GM21529 (cell line): ENCODE results near the gene ZNF217.
"Not testable (repeated sequence)": the region's sequence is repeated elsewhere in the genome, so short reads cannot be mapped to it uniquely, and the experiment has no call there.

Experiments
- ATAC-seq: cut with Tn5 transposase; IDR thresholded peaks from one replicate; pipeline ENCODE4 v1.9.1; 2021; ENCODE audit not compliant: unreplicated experiment

Gene ZNF217

DNA sequence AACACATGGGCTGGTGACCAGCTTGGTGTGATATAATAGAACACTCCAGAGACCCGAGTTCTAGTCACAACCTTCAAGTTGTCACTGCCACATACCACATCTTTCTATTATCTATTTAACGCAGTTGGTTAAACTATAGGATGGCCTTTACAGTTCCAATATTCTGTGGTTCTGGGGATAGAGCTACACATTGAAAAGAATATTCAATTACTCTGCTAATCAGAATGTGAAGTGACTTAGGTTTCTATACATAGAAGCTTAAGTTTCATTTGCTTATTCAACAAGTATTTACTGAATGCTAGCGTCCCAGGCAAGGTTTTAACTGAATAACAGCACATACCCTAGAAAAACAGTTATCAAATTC, 9.1 kb downstream of the ZNF217 start:
- ATAC-seq: not testable (repeated sequence)

DNA sequence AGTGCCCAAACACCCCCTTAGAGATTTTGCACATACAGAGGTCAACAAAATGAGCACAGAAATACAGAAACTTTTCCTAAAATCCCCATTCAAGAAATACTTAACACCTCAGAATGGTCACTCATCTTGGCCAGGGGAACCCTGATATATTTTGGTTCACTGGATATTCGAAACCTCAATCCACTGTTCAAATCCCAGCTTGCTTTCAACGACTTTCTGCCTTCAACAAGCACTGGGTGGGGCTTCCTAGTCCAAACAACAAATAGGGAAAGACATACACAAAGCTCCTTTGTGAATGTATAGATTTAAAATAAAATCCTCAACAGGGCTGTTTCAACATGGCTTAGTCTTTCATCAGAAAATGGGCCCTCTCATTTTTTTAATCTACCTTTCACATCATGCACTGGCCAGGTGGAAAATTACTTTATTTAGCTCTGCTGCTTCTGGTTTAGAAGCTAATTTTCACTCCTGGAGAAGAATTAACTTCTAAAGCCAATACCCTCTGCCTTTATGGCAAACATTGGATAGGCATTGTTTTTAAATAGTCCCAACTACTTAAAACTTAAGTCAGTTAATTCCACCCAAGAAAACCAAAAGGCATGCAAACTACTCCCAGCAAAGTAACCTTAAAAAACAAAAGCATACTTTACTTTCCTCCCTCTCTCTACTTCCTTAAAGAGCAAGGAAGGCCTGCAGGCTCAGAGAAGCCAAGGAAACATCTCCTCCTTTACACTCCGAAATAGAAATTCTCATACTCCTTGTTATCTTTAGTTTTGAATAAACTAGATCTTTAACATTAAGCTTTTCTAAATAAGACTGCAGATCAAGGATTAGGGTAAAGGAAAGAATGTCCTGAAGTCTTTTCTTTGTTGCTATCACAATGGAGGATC, 9.7 kb downstream of the ZNF217 start:
- not testable (repeated sequence) for ATAC-seq

DNA sequence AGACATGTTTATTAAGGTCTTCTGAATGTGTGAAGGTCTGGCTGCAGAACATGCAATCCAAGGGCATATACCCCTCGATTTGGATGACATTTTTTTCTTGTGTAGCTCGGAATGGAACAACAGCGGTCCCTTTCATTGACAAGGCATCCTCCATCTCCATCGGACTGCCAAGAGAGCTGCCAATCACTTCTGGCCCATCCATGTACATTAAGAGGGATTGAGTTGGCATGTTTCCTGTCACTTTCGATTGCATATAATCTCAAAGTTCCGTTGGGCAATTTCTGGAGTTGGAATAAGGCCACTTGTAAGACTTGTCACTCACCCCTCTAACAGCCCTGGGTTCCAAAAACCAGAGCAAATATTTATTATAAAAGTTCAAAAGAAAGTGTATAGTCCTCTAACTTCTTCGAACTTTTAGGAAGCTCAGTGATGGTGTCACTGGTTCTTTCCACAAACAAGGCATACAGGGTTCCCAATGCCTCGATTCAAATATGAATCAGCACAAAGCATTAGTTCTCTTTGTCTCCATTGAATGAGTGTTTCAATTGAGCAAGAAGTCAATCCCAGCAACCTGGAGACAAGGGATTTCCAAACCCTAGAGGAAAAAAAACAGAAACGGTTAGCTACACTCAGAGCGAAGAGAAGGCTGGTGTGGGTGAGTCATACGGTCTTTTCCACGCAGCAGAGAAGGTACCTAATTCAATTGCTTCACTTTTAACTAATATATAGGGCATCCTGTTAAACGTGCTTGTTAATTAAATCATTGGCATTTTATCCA, 10.9 kb downstream of the ZNF217 start:
- ATAC-seq: no peak

DNA sequence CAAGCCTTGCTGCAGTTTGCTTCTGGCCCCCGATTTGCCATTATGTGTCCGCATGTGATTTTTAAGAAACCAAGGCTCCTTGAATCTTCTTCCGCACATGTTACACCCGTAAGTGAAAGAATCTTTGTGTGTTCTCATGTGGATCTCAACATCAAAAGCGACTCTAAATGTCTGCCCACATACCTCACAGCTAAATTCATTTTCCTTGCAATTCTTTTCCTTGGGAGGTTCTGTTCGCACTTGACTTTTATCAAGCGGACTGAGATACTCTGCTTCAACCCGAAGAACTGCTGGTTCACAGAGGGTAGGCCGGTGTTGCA, 11.4 kb downstream of the ZNF217 start:
- no peak for ATAC-seq

DNA sequence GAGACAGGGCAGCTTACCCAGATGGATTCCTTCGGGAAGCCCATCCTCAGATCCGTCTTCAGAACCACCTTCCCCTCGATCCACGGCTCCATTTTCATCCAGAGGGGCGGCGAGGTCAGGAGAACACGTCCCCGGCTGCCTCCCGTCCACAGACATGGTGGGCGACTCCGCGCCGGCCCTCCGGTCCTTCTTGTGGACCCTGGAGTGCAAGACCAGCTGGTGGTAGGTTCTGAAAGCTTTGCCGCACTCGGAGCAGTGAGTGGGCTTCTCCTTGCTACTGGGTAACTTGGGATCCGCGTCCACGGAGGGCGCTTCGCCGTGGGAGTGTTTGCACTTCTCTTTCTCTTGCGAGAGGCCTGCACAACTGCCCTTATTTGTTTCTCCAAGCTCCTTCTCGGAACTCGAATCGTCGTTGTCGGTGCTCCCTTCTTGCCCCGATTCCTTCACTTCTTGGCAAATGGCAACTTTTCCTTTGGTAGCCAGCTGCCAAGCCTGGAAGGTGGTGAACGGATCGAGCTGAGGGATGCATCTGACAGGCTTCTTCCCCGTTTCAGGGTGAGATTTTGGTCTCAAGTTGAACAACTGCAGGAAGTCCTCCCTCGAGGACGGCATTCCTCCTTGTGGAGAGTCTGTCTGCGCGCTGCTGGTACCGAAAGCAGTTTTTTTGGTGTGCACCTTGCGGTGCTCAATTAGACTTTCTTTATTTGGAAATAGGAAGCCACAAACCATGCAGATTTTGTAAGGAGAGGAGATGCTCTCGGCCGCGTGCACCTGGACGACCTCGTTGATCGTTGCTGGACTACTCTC, 12.0 kb downstream of the ZNF217 start:
- no peak for ATAC-seq

DNA sequence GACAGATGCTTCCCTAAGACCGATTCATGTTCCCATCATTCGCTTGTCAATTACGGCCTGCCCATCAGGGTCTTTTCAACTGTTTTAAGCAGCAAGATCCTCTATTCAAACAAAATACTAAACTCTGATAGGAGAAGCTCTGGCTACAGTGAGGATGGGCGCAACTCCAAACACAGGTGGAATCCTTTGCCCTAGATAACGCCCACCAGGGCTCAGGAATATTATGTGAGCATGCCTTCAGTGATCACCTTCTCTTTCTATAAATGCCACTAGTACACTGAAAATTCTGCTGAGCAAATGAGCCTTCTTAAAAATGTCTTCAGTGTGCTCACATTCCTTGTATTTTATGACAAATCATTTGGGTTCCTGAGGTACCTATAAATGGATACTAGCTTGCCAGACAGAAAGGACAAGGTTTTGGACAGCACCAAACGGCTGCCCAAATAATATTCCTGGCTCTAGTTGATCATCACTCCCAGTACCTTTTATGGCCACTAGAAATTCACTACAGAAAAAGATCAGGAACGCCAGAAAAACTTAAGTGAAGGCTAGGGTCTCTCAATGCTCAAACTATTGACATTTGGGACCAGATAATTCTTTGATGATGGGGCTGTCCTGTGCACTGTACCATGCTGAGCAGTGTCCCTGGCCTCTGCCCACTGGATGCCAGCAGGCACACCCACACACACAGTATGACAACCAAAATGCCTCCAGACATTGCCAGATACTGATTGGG, 13.1 kb downstream of the ZNF217 start:
- no peak for ATAC-seq

DNA sequence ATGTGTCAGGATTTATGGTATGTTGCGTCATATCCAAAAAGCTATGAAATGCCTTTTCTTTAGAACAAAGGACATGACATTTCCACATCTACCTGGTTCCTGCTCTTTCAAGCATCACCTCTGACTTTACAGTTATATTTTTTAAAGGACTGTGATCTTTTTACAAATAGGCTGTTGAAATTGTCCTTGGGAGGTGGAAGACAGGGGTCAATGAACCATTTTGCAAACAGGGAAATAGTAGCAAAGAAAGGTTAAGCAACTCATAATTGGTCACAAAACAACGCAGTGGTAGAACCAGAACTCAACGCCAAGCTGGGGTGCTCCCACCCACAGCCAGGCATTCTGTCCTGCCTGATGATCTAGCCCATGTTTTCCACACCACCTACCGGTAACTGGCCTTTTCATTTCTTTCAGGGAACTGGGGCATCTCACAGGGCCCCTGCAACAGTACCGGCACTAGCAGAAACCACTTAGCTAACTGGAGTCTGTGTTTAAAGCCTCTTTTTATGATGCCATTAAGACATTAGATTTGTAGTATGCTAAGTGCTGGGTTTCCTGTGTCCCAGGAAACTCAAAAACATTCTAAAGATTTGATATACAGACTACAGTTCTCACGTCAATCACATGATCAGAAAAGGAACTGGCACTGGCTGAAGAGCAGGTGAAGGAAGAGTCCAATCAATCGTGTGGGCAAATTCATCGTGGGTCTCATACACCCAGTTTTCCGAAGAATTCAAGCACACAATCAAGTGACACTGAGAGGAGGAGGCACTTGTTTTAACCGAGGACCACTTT, 13.9 kb downstream of the ZNF217 start:
- ATAC-seq: no peak

DNA sequence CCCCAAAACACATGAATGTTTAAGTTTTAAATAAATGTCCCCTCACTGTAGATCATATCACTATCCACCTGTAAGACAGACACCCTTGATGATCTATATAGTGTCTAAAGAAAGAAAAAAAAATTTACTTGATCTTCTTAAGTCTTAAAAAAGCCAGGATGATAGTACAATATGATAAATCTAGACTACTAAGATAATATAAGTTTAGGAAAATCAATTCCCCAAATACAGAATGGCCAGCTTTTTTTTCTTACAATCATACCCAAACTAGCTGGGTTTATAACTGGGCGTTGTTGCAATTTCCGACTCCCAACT, 14.4 kb downstream of the ZNF217 start:
- ATAC-seq: no peak

DNA sequence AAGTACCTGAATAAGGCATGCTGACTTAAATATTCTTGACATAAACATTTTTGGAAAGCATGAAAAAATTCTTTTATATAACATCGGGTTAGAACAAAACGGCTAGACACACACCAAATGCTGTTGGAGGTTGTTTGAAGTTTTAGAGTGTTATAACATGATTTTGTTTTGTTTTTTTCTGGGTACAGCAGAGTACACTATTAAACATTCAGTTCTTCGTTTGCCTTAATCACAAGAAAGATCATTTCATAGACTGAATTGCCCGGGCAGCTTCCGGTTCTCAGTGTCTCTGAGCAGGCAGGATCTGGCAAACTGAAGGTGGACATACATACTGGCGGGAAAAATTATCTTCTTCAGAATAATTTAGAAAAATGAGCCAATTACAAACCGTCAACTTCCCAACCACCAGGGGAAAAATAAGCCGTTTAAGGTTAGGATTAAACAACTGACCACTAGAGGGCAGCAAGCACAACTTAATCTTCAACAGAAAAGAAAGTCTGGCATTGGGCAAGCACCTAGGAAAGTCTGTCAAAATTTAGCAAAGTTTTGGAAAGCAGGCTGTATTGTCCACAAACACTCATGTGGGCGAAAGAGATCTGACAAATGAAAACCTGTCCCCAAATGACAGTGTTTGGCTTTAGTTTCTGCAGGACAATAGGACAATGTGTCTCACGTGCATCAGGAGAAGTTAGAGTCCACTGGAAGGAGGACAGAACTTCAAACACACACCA, 15.0 kb downstream of the ZNF217 start:
- ATAC-seq: peak; percentile 39

DNA sequence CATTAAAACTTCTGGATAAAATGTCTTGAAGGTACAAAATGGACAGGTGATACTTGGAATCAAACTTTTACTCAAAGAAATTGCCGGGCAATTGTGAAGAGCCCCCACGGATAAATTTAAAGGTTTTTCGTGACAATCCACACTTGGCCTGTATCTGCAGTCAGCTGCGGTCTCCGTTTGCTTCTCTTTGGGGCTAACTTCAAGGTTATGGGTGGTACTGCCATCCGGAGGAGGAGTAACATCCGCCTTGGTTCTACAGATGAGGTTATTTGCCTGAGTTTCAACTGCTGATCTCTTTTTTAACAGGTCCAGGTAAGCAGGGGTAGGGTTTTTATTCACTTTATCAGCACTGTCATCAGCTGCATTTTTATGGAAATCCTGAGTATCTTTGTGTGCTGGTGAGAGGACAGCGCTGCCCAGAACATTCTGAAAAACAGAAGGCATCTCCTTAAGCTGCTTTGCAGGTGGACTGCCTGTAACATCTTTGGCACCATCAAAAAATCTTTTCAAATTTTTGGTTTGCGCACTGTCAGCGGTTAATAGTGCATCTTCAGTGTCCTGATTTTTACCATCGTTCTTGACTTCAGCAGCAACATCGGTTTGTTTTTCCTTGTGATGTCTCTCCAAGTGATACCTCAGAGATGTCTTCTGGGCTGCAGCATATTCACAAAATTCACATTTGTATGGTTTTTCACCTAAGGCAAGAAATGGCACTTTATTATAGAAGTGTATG, 16.9 kb downstream of the ZNF217 start:
- no peak for ATAC-seq

DNA sequence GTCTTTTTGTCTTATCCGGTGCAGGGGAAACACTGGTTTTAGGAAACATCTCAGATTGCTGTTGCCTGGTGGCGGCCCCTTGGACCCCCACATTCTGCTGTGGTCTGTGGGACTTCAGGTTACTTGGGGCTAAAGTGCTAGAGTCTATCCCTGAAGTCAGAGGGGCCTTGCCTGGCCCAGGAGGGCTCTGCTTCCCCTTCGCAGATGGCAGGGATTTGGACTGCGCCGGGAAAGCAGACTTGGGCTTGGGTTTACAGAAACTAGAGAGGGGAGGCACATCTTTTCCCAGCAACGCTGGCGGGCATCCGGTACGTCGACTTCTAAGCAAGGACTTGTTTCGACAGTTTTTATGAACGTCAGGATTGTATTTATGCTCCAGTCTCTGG, 17.5 kb downstream of the ZNF217 start:
- no peak for ATAC-seq

DNA sequence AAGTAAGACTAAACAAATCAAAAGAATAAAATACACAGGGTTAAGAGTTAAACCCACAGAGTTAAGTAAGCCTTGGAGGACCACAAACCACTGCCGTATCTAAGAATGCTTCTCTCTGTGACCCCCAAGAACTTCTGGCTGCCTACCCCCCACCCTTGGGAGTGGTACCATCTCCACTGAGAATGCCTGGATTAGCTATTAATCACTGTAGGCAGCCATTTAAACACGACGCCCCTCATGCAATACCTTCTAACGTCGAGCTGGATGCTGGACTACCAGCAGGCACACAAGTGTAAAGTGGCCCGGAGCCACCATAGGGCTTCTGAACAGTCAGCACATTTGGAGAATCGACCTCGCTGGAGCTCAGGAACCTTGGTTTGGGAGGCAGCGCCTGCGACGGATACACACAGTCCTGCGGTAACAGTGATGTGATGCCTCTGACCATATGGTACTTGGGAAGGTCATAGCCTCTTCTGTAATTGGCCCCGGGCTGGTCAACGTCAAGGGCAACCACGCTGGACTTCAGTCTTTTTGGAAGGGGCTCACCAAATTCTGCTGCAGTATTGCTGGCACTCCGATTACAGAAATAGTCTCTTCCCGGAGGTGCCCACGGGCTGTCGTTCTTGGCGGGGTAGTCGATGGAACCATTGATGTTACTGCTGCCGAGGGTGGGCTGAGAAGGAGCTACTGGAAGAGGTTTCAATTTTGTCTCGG, 18.0 kb downstream of the ZNF217 start:
- ATAC-seq: no peak

DNA sequence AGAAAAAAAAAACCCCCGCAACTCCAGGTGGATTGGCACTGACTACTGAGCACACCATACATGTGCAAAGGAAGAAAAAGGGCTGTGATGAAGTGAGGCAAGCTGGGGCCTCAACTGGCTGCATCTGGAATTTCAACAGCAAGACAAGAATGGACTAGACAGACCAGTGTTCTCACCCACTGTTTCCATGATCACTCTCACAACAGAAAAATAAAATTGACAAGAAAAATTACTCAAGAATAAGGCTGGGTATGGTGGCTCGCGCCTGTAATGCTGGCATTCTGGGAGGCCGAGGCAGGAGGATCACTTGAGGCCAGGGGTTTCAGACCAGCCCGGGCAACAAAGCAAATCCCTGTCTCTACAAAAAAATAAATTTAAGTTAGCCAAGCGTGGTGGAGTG, 18.8 kb downstream of the ZNF217 start:
- ATAC-seq: no peak

DNA sequence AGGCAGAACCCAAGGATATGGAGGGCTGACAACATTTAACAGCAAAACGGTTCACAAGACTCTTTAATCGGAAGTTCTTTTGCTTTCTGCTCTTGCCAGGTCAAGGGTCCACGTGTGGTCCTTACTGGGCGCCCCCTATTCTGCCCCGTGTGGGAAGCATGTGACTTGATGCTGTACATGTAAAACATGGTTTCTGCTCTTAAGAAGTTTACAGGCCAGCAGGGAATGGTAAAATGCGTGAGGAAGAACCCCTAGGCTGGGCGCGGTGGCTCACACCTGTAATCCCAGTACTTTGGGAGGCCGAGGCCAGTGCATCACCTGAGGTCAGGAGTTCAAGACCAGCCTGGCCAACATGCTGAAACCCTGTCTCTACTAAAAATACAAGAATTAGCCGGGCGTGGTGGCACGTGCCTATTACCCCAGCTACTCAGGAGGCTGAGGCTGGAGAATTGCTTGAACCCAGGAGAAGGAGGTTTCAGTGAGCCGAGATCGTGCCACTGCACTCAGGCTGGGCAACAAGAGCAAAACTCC, 19.3 kb downstream of the ZNF217 start:
- ATAC-seq: no peak

DNA sequence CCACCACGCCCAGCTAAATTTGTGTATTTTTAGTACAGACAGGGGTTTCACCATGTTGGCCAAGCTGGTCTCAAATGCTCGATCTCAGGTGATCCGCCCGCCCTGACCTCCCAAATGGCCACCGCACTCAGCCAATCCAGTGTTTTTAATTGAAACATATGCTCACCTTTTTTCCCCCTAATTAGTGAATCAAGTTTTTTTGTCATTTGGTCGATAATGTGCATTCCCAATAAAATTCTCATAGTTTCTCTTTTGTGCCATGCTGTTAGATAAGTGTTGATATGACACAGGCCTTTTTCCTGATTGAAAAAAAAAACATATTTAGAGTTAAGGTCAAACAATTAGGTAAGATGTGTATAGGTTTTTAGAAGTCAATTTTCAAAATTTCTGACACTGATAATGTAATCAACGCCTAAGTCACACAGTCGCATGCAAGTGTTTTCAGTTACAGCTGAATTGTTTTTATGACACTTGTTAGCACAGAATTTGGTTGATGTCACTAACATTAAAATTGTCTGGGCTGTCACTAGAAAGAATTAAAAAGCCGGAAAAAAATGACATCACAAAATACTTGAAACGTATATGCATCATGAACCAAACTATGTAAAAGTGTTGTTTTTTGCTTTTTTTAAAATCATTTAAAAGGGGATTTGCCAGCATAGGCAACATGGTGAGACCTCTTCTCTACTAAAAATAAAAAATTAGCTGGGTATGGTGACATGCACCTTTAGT, 21.9 kb downstream of the ZNF217 start:
- ATAC-seq: no peak

DNA sequence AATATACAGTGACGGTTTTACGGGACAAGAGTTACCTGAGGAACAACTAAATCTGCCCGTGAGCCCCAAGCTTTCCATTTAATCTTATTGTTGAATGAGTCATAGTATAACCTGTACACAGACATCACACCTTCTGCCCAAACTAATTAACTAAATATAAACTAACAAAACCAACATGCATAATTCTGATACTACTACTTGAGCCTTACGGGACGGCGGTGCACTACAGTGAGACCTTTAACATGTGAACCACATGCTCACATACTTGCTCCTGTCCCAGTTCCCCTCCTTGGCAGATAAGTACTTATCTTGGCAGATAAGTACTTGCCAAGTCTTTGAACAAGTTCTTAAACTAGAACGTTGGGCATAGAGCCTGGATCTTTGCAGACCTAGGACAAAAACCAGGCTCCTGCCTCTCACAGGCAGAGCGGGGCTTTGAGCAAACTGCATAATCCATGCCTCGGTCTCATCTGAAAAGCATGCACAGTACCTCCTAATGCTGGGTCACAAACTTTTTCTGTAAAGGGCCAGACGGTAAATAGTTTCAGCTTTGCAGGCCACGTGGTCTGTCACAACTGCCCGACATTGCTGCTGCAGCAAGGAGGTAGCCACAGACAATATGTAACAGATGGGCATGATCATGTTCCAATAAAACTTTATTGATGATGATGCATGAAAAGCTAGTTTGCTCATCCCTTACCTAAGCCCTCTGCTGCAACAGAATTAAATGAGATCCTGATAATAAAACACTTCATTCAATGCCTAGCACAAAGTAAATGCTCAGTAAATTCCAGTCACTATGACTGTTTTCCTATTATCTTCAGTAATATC, 23.0 kb downstream of the ZNF217 start:
- ATAC-seq: no peak
